ENCODE results near the gene SCFD2. TPM values are rescaled to one million over a fixed set of nuclear protein-coding genes. Genes with fewer than 3 reads are reported as not detected.

The SCFD2 gene
- total and polyA plus RNA-seq, 12 donors = 2.9 to 15.0 (median 9.7) TPM

GRCh38 chr4:52877036-52877435 lies 488.8 kb downstream of the SCFD2 start:
- no peaks in the 10 kb centered on the region for H3K9me3 ChIP-seq
- intact Hi-C loops (cut with DNase I) = loop anchor here in 2 of 10 donors (10.0 kb wide), 1 partner anchor 78 kb away; no protein-coding TSS in a partner anchor
- H3K4me3 ChIP-seq = no peak overlapping the region
- no peaks in the 10 kb centered on the region for H3K36me3 ChIP-seq
- no peak for TF ChIP-seq CTCF (IDR thresholded peaks at IDR 0.05)
- H3K4me1 ChIP-seq = peaks cover 0 to 29% (median 13%) of the 10 kb centered on the region in 9 donors
- H3K27me3 ChIP-seq = no peaks in the 10 kb centered on the region
- DNase-seq (peak; percentile 35 to 45), ATAC-seq (peak; percentile 66 to 91 (median 82))
- H3K27ac ChIP-seq = peak overlapping the region in 6 of 10 donors; percentile 6 to 52 (median 44)
- 20 to 54% methylated on average over 2 of the region's 2 CpGs for WGBS, 2 donors

- Histone ChIP-seq H3K4me3 (no peak overlapping the region), H3K27ac (no peak overlapping the region), H3K27me3 (no peaks in the 10 kb centered on the region), H3K36me3 (no peaks in the 10 kb centered on the region), H3K9me3 (no peaks in the 10 kb centered on the region), H3K4me1 (peaks cover 0 to 29% (median 13%) of the 10 kb centered on the region in 9 donors)
- no peak for TF ChIP-seq CTCF (IDR thresholded peaks at IDR 0.05)
- ATAC-seq (no peak), DNase-seq (no peak)
- intact Hi-C loops (cut with DNase I) = loop anchor here in 2 of 10 donors (10.0 kb wide), 1 partner anchor 79 kb away; no protein-coding TSS in a partner anchor
- 89 to 90% methylated on average over 4 of the region's 4 CpGs for WGBS, 2 donors
Observed at GRCh38 chr4:52876069-52876468, 489.8 kb downstream of the SCFD2 start.

GRCh38 chr4:52874948-52875347 lies 490.9 kb downstream of the SCFD2 start:
- TF ChIP-seq CTCF (IDR thresholded peaks at IDR 0.05) = no peak
- WGBS, 2 donors = 93 to 96% methylated on average over 5 of the region's 5 CpGs
- H3K27me3 ChIP-seq = no peaks in the 10 kb centered on the region
- H3K36me3 ChIP-seq = no peaks in the 10 kb centered on the region
- peaks cover 4 to 38% (median 21%) of the 10 kb centered on the region in 9 donors for H3K4me1 ChIP-seq
- H3K27ac ChIP-seq = no peak overlapping the region
- ATAC-seq (no peak), DNase-seq (no peak)
- no peak overlapping the region for H3K4me3 ChIP-seq
- intact Hi-C loops (cut with DNase I) = loop anchor here in 3 of 10 donors (5.0 to 10.0 kb wide), 3 partner anchors 67 to 328 kb away; no protein-coding TSS in a partner anchor
- no peaks in the 10 kb centered on the region for H3K9me3 ChIP-seq

- Histone ChIP-seq H3K4me1 (peaks cover 11 to 49% (median 32%) of the 10 kb centered on the region in 9 donors), H3K4me3 (peak overlapping the region in 2 of 10 donors; percentile 6 to 16), H3K27ac (peak overlapping the region in 4 of 10 donors; percentile 15 to 45 (median 34)), H3K9me3 (no peaks in the 10 kb centered on the region), H3K27me3 (no peaks in the 10 kb centered on the region), H3K36me3 (no peaks in the 10 kb centered on the region)
- TF ChIP-seq CTCF (IDR thresholded peaks at IDR 0.05) = no peak
- WGBS, 2 donors = 38 to 59% methylated on average over 10 of the region's 10 CpGs
- DNase-seq (no peak), ATAC-seq (peak in 5 of 8 donors; percentile 54 to 78 (median 59))
- intact Hi-C loops (cut with DNase I) = loop anchor here in 3 of 10 donors (5.0 to 10.0 kb wide), 3 partner anchors 68 to 327 kb away; no protein-coding TSS in a partner anchor
Observed at GRCh38 chr4:52873861-52874343, 492.0 kb downstream of the SCFD2 start.

All from heart right ventricle (tissue), 16 donors.